Right forelimb (tissue), 1 donor: ENCODE results near the gene ZNF467.

Experiments
- DNase-seq: peaks from one replicate; pipeline ENCODE4 v3.0.0-alpha.2; 2018

The ZNF467 gene

DNA sequence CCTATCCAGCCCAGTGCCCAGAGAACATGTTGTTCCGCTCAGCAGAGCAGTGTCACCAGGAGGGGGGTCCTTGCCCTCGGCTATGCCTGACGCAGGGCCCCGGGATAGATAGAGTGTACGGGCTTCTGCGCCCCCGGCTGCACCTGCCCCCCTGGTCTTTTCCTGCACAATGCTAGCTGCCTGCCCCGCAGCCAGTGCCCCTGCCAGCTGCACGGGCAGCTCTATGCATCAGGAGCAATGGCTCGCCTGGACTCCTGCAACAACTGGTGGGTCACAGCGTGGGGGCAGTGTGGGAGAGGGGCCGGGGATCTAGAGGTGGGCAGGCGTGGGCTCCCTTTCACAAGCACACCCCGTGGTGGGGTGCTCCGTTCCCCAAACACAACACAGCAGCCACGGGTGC, 33.3 kb upstream of the ZNF467 start:
- DNase-seq: no peak

- DNase-seq: no peak
These were observed 30.7 kb upstream of the ZNF467 start for GRCh38 chr7:149804106-149804505.

DNA sequence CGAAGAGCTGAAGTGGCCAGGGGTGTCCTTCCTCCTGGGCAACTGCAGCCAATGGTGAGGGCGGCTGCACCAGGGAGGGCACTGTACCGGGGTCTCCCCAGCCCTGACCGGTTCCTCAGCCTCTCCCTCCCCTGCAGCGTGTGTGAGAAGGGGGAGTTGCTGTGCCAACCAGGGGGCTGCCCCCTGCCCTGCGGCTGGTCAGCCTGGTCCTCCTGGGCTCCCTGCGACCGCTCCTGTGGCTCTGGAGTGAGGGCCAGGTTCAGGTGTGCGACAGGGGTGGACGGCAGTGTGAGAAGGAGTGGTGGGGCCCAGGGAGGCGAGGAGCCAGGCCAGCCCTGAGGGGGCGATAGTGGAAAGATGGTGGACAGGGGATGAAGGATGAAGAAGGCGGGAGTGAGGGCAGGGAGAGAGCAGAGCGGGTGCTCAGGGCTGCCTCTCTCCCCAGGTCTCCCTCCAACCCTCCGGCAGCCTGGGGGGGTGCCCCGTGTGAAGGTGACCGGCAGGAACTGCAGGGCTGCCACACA, 30.2 kb upstream of the ZNF467 start:
- no peak for DNase-seq

GRCh38 chr7:149802966-149803365, 29.6 kb upstream of the ZNF467 start:
- DNase-seq: no peak

DNA sequence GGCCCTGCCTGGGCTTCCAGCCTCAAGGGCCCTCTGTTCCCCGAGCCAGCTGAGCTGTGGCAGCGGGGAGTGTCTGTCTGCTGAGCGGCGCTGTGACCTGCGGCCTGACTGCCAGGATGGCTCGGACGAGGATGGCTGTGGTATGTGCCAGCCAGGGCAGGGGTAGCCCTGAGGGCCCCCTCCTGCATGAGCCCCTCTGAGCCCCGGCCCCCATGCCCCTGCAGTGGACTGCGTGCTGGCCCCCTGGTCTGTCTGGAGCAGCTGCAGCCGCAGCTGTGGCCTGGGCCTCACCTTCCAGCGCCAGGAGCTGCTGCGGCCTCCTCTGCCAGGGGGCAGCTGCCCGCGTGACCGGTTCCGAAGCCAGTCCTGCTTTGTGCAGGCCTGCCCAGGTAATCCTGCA, 28.4 kb upstream of the ZNF467 start:
- DNase-seq: no peak

GRCh38 chr7:149801002-149801566, 27.7 kb upstream of the ZNF467 start:
- no peak for DNase-seq

DNA sequence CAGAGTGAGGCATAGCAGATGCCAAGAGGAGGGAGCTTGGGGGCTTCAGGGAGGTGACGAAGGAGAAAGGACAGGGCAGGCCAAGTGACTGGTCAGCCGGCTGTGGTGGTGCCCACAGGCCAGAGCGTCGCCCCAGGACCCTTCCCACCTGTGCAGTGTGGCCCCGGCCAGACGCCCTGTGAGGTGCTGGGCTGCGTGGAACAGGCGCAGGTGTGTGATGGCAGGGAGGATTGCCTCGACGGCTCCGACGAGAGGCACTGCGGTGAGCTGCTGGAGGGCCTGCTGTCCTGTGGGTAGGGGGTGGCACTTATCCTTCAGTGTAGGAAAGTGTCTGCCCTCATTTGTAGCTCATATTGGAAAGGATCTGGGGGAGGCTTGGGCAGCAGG, 26.8 kb upstream of the ZNF467 start:
- DNase-seq: no peak

DNA sequence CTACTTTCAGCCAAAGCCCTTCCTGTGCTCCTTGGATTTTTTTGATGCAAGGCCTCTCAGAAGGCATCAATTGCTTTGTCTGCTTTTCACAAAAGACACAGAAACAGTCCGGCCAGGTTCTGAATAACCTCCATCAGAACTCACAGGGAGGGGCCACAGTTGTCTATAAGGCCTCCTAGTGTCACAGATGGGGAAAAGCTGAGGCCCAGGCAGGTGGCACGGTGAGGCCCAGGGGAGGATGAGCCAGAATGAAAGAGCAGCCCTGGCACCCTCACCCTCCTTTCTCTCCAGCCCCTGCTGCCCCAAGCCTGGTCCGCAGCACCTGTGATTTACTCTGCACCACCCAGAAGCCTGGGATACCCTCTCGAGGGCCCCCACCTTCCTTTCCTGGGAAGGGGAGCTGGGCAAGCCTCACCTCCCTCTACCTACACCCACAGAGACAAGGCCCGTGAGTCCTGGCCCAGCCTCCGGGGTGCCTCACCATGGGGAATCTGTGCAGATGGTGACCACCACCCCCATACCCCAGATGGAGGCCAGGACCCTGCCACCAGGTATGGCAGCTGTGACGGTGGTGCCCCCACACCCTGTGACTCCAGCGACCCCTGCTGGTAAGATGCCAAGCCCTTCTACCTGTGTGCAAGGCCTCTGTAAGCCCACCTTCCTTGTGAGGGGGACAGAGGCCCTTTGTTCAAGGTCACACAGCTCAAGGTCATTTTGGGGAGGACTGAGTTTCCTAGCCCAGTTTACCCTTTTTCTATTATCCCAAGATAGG, 26.2 kb upstream of the ZNF467 start:
- DNase-seq: no peak

GRCh38 chr7:149797771-149798170, 24.4 kb upstream of the ZNF467 start:
- no peak for DNase-seq

- no peak for DNase-seq
These were observed 23.0 kb upstream of the ZNF467 start for GRCh38 chr7:149796287-149796860.

- no peak for DNase-seq
These were observed 21.7 kb upstream of the ZNF467 start for GRCh38 chr7:149795126-149795525.

- DNase-seq: no peak
These were observed 21.3 kb upstream of the ZNF467 start for GRCh38 chr7:149794661-149795060.

GRCh38 chr7:149793261-149793660, 19.9 kb upstream of the ZNF467 start:
- DNase-seq: no peak

DNA sequence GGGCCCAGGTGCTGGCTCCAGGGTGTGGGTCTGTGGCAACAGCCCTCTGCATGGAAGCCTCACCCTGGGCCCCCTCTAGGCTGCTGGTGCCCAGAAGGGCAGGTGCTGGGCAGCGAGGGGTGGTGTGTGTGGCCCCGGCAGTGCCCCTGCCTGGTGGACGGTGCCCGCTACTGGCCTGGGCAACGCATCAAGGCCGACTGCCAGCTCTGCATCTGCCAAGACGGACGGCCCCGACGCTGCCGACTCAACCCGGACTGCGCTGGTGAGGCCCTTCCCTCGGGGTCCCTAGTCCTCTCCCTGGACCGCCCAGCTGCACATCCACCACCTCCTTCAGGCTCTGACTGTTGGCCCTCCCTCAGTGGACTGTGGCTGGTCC, 18.8 kb upstream of the ZNF467 start:
- no peak for DNase-seq

- DNase-seq: no peak
These were observed 18.2 kb upstream of the ZNF467 start for GRCh38 chr7:149791411-149792219.

GRCh38 chr7:149790754-149791360, 17.5 kb upstream of the ZNF467 start:
- no peak for DNase-seq

- DNase-seq: no peak
These were observed 16.8 kb upstream of the ZNF467 start for GRCh38 chr7:149790146-149790548.

DNA sequence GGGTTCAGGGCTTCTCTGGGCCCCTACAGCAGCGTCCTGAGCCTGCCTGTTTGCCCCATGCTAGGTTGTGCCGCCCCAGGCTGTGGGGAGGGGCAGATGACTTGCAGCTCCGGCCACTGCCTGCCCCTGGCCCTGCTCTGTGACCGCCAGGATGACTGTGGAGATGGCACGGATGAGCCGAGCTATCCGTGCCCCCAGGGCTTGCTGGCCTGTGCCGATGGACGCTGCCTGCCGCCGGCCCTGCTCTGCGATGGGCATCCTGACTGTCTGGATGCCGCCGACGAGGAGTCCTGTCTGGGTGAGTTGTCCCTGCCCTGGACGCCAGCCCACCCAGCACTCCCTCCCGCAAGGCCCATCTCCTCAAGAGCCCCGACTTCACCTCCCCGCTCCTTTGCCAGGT, 15.7 kb upstream of the ZNF467 start:
- DNase-seq: no peak

DNA sequence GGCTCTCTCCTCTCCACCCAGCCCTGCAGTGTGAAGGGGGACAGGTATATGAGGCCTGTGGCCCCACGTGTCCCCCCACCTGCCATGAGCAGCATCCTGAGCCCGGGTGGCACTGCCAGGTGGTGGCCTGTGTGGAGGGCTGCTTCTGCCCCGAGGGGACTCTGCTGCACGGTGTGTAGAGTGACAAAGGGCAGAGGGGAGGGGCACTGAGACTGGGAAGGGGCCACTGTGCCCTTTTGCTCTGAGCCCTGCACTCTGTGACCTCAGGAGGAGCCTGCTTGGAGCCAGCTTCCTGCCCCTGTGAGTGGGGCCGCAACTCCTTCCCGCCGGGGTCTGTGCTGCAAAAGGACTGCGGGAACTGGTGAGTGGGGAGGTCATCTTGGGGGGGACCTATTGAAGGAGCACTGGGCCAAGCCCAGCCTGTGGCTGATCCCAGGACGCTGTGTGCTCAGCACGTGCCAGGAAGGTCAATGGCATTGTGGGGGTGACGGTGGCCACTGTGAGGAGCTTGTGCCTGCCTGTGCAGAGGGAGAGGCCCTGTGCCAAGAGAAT, 15.0 kb upstream of the ZNF467 start:
- DNase-seq: no peak

DNA sequence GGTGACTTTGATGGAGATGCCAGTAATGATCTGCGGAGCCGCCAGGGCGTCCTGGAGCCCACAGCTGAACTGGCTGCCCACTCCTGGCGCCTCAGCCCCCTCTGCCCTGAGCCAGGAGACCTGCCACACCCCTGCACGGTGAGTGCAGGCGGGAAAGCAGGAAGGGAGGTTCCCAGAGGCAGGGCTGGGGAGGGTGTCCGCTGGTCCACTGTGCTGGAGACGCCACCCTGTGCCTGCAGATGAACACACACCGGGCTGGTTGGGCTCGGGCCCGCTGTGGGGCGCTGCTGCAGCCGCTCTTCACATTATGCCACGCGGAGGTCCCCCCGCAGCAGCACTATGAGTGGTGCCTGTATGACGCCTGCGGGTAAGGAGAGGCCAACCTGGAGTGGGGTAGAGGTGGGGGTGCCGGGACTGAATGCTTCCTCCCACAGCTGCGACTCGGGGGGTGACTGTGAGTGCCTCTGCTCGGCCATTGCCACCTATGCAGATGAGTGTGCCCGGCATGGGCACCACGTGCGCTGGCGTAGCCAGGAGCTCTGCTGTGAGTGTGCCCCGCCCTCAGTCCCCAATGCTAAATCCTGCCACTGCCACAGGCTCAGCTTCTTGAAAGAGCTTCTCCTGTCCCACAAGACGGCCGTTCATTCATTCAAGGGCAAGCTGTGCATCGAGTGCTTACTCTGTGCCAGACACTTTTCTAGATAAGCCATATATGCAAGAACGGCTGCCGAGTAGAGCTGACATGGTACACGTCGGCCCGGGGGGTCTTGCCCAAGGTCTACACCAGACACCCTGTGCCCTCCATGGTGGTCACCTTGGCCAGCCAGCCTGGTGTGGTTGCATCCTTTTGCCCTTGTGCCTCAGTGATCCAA, 14.3 kb upstream of the ZNF467 start:
- DNase-seq: no peak

GRCh38 chr7:149785983-149786382, 12.6 kb upstream of the ZNF467 start:
- DNase-seq: no peak

DNA sequence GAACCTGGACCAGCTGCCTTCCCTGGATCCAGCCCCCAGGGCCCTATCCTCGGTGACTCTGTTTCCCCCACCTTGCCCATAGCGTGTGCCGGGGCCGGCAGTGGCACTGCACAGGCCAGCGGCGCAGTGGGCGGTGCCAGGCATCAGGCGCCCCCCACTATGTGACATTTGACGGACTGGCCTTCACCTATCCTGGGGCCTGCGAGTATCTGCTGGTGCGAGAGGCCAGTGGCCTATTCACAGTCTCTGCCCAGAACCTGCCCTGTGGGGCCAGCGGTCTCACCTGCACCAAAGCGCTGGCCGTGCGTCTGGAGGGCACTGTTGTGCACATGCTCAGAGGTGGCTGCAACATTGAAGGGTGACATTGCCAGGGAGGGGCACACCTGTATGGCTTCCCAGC, 12.0 kb upstream of the ZNF467 start:
- no peak for DNase-seq
